HepG2 (cell line): ENCODE results near the gene DGKD. TPM values are rescaled to one million over a fixed set of nuclear protein-coding genes. Genes with fewer than 3 reads are reported as not detected.

ENCODE experiments used
- ATAC-seq: fragments of 200-7000 bp; cut with Tn5 transposase; 3 replicates; pipeline ENCODE4 v1.9.1; 2020; ENCODE audit warnings: mild to moderate bottlenecking, moderate library complexity
- BruUV-seq: library from RNA; stranded (reverse); fragments of 400-500 nt; replicated peaks from 2 replicates; lab custom pipeline; 2021; lab: Mats Ljungman, UMichigan
- CTCF ChIA-PET: fragments of 300-600 bp; formaldehyde crosslinking; extraction: SDS; loops from one replicate; lab custom pipeline; 2021; ENCODE audit warnings: low total read pairs, inconsistent platforms, low intra/inter-chr PET ratio; lab: Yijun Ruan, JAX
- POLR2A ChIA-PET: fragments of 350-600 bp; sonication (Branson Sonifier 250); formaldehyde crosslinking; loops from one replicate; lab custom pipeline; 2020; ENCODE audit warnings: antibody characterized with exemption, inconsistent platforms; lab: Yijun Ruan, JAX
- DNase-seq: peaks from one replicate; pipeline ENCODE4 v3.0.0-alpha.2; 2015; ENCODE audit warnings: low spot score
- FAIRE-seq: peaks from 3 replicates; lab custom pipeline; 2011; peaks lifted over from hg19 to GRCh38; lab: Jason Lieb, UNC
- H2AFZ ChIP-seq: one replicate; pipeline ENCODE4 v1.6.1; 2011; ENCODE audit warnings: low read length, inconsistent platforms
- H3K27ac ChIP-seq: fragments of 300-600 bp; 3 replicates; pipeline ENCODE4 v1.8.0; 2011; ENCODE audit warnings: mixed run types, mild to moderate bottlenecking, mixed read lengths, low read length, inconsistent platforms; ENCODE audit not compliant: insufficient read depth; ENCODE audit errors: extremely low read length
- H3K27me3 ChIP-seq, 2 experiments: fragments of 200-600 bp in 1 of 2; 2 replicates in 1 of 2; 3 replicates in 1 of 2; pipeline versions ENCODE4 v1.6.0 to v1.8.0; 2011; ENCODE audit warnings: low read length in 2 of 2, mild to moderate bottlenecking in 2 of 2, moderate library complexity in 2 of 2, inconsistent platforms in 1 of 2; ENCODE audit not compliant: insufficient read depth in 2 of 2, control insufficient read depth in 1 of 2
- H3K36me3 ChIP-seq, 2 experiments: fragments of 200-600 bp in 1 of 2; replicated peaks in 1 of 2; 2 replicates in 1 of 2; 3 replicates in 1 of 2; pipeline versions ENCODE4 v1.5.1 to v1.8.0; 2011; ENCODE audit warnings: low read length in 2 of 2, inconsistent platforms in 1 of 2; ENCODE audit not compliant: insufficient read depth in 2 of 2, control insufficient read depth in 1 of 2
- H3K4me1 ChIP-seq: 2 replicates; pipeline ENCODE4 v1.5.1; 2012; ENCODE audit warnings: low read length, inconsistent platforms; ENCODE audit not compliant: insufficient read depth
- H3K4me2 ChIP-seq: 2 replicates; pipeline ENCODE4 v1.6.0; 2011; ENCODE audit warnings: low read depth, low read length, inconsistent platforms
- H3K4me3 ChIP-seq, 3 experiments: fragments of 200-600 bp in 1 of 3; sonication (generic), shearing (Covaris generic) in 1 of 3; replicated peaks in 1 of 3; 2 replicates each; pipeline ENCODE4 v1.5.1; 2011 to 2016; ENCODE audit warnings: low read length in 3 of 3, inconsistent platforms in 2 of 3, low read depth in 2 of 3, mild to moderate bottlenecking in 2 of 3, control low read depth in 1 of 3, mixed read lengths in 1 of 3; ENCODE audit not compliant: insufficient read depth in 1 of 3
- H3K79me2 ChIP-seq: one replicate; pipeline ENCODE4 v1.6.1; 2011; ENCODE audit warnings: low read length, inconsistent platforms; ENCODE audit not compliant: insufficient read depth
- H3K9ac ChIP-seq: 2 replicates; pipeline ENCODE4 v1.6.0; 2011; ENCODE audit warnings: mild to moderate bottlenecking, low read depth, low read length, inconsistent platforms; ENCODE audit not compliant: insufficient read depth
- H3K9me3 ChIP-seq: 2 replicates; pipeline ENCODE4 v1.5.1; 2012; ENCODE audit warnings: mild to moderate bottlenecking, low read length
- H4K20me1 ChIP-seq: 2 replicates; pipeline ENCODE4 v1.6.0; 2011; ENCODE audit warnings: inconsistent platforms, mild to moderate bottlenecking, low read length, moderate library complexity; ENCODE audit not compliant: insufficient read depth
- GRHL1 ChIP-seq: sonication (generic); formaldehyde crosslinking; conservative IDR thresholded peaks from 2 replicates; pipeline ENCODE4 v1.8.0; 2022; ENCODE audit warnings: missing genetic modification reagents
- MAFF ChIP-seq: IDR thresholded peaks from 2 replicates; pipeline ENCODE4 v1.6.1; 2011; ENCODE audit warnings: low read depth, low read length, improper control_type of control experiment
- POGZ ChIP-seq: sonication (generic); formaldehyde crosslinking; IDR thresholded peaks from 2 replicates; pipeline ENCODE4 v1.4.0; 2020; ENCODE audit warnings: mild to moderate bottlenecking, missing genetic modification reagents
- REL ChIP-seq: sonication (generic); formaldehyde crosslinking; conservative IDR thresholded peaks from 2 replicates; pipeline ENCODE4 v1.8.0; 2022; ENCODE audit warnings: mild to moderate bottlenecking, missing genetic modification reagents, moderate library complexity
- SOX5 ChIP-seq: IDR thresholded peaks from 2 replicates; pipeline ENCODE4 v1.6.1; 2016; ENCODE audit warnings: borderline replicate concordance
- STAG1 ChIP-seq: sonication (generic); formaldehyde crosslinking; IDR thresholded peaks from 2 replicates; pipeline ENCODE4 v1.4.0; 2020; ENCODE audit warnings: missing genetic modification reagents
- TOPORS ChIP-seq: sonication (generic); formaldehyde crosslinking; IDR thresholded peaks from 2 replicates; pipeline ENCODE4 v1.8.0; 2023; ENCODE audit warnings: mild to moderate bottlenecking, missing genetic modification reagents
- ZNF501 ChIP-seq: sonication (generic); formaldehyde crosslinking; IDR thresholded peaks from 2 replicates; pipeline ENCODE4 v1.5.1; 2020; ENCODE audit warnings: mild to moderate bottlenecking, moderate library complexity, missing genetic modification reagents
- ZNF558 ChIP-seq: sonication (generic); formaldehyde crosslinking; IDR thresholded peaks from 2 replicates; pipeline ENCODE4 v1.9.0; 2022; ENCODE audit warnings: mild to moderate bottlenecking, missing genetic modification reagents, borderline replicate concordance
- WGBS: methylation state at CpG from one replicate; pipeline ENCODE4 v1.1.6; 2017; ENCODE audit warnings: low lambda C conversion rate; 5-methylcytosine and 5-hydroxymethylcytosine counted together
- in situ Hi-C: cut with HindIII; loops from 2 replicates; pipeline ENCODE4 v1.10.0; 2017; ENCODE audit warnings: low pct_unique_long_range_greater_than_20kb; ENCODE audit not compliant: extremely low pct_ligation_motif_present
- intact Hi-C: fragments of 100-400 bp; cut with micrococcal nuclease; formaldehyde crosslinking; loops from one replicate; pipeline ENCODE4 v1.10.0; 2022; ENCODE audit not compliant: unreplicated experiment
- polyA plus RNA-seq, 8 experiments: library from polyadenylated mRNA; depleted of rRNA in 3 of 8; stranded (reverse) in 7 of 8; unstranded in 1 of 8; fragments of >200 nt; fragmentation: Illumina TruSeq in 4 of 8; extraction: Trizol in 4 of 8; gene quantifications; 2 replicates each; pipeline versions ENCODE4 v1.2.1 to v1.2.3, GENCODE V29; 2011 to 2016; ENCODE audit warnings: low read depth in 4 of 8, missing spikeins in 1 of 8, mixed read lengths in 1 of 8; ENCODE audit not compliant: insufficient read depth in 1 of 8
- total RNA-seq, 5 experiments: library from RNA; depleted of rRNA; stranded (reverse); fragments of >200 nt; fragmentation: Illumina TruSeq; extraction: Trizol; gene quantifications; 2 replicates each; pipeline ENCODE4 v1.2.3, GENCODE V29; 2016; ENCODE audit warnings: low read depth in 1 of 5
- TF ChIP-seq, protein P1 (sequence below): IDR thresholded peaks from 2 replicates; pipeline ENCODE4 v1.6.1; 2016; ENCODE audit warnings: low read depth, control low read depth
- TF ChIP-seq, protein P2 (sequence below): sonication (generic); formaldehyde crosslinking; IDR thresholded peaks from 2 replicates; pipeline ENCODE4 v1.4.0; 2020; ENCODE audit warnings: missing genetic modification reagents, mild to moderate bottlenecking, borderline replicate concordance
- TF ChIP-seq, protein P3 (sequence below), 2 experiments: IDR thresholded peaks; 2 replicates each; pipeline ENCODE4 v1.6.1; 2011 to 2012; ENCODE audit warnings: low read length in 2 of 2, borderline replicate concordance in 1 of 2, low read depth in 1 of 2, mild to moderate bottlenecking in 1 of 2, moderate library complexity in 1 of 2

Gene DGKD
- total and polyA plus RNA-seq, 2 of the 13 experiments (the other 11 are each of a cell fraction or from before 2014, with no cell fraction given), result 24.5 to 33.2 TPM

- CTCF ChIA-PET, result no interaction called here
- in situ Hi-C loops, result no loop called here
- intact Hi-C loops, result no loop called here
- Histone ChIP-seq H3K9me3 (no peaks in the 10 kb centered on the region), H3K4me2 (no peak overlapping the region), H3K4me1 (no peaks in the 10 kb centered on the region), H3K36me3 (peaks cover 28 to 49% of the 10 kb centered on the region in 2 experiments), H3K27ac (no peak overlapping the region), H3K4me3 (no peak overlapping the region), H4K20me1 (no peaks in the 10 kb centered on the region; the same call in 1 of the 2 replicates), H3K79me2 (no peaks in the 10 kb centered on the region), H3K27me3 (no peaks in the 10 kb centered on the region), H3K9ac (no peak overlapping the region), H2AFZ (no peak overlapping the region)
- ATAC-seq (no peak), FAIRE-seq (no peak), DNase-seq (no peak)
- POLR2A ChIA-PET, result no interaction called here
- WGBS, result 98% methylated on average over 18 of the region's 18 CpGs
- BruUV-seq, result no TSS peak
- TF ChIP-seq, protein P1, sequence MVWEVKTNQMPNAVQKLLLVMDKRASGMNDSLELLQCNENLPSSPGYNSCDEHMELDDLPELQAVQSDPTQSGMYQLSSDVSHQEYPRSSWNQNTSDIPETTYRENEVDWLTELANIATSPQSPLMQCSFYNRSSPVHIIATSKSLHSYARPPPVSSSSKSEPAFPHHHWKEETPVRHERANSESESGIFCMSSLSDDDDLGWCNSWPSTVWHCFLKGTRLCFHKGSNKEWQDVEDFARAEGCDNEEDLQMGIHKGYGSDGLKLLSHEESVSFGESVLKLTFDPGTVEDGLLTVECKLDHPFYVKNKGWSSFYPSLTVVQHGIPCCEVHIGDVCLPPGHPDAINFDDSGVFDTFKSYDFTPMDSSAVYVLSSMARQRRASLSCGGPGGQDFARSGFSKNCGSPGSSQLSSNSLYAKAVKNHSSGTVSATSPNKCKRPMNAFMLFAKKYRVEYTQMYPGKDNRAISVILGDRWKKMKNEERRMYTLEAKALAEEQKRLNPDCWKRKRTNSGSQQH (CRISPR knock-in tag), result no peak
- TF ChIP-seq POGZ (CRISPR knock-in tag) (no peak), ZNF501 (CRISPR knock-in tag) (no peak), ZNF558 (CRISPR knock-in tag) (no peak), SOX5 (CRISPR knock-in tag) (no peak), GRHL1 (CRISPR knock-in tag) (no peak), STAG1 (CRISPR knock-in tag) (no peak), TOPORS (CRISPR knock-in tag) (no peak), REL (CRISPR knock-in tag) (no peak), MAFF (no peak)
- TF ChIP-seq, protein P2, sequence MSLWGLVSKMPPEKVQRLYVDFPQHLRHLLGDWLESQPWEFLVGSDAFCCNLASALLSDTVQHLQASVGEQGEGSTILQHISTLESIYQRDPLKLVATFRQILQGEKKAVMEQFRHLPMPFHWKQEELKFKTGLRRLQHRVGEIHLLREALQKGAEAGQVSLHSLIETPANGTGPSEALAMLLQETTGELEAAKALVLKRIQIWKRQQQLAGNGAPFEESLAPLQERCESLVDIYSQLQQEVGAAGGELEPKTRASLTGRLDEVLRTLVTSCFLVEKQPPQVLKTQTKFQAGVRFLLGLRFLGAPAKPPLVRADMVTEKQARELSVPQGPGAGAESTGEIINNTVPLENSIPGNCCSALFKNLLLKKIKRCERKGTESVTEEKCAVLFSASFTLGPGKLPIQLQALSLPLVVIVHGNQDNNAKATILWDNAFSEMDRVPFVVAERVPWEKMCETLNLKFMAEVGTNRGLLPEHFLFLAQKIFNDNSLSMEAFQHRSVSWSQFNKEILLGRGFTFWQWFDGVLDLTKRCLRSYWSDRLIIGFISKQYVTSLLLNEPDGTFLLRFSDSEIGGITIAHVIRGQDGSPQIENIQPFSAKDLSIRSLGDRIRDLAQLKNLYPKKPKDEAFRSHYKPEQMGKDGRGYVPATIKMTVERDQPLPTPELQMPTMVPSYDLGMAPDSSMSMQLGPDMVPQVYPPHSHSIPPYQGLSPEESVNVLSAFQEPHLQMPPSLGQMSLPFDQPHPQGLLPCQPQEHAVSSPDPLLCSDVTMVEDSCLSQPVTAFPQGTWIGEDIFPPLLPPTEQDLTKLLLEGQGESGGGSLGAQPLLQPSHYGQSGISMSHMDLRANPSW (CRISPR knock-in tag), result no peak
- TF ChIP-seq, protein P3, sequence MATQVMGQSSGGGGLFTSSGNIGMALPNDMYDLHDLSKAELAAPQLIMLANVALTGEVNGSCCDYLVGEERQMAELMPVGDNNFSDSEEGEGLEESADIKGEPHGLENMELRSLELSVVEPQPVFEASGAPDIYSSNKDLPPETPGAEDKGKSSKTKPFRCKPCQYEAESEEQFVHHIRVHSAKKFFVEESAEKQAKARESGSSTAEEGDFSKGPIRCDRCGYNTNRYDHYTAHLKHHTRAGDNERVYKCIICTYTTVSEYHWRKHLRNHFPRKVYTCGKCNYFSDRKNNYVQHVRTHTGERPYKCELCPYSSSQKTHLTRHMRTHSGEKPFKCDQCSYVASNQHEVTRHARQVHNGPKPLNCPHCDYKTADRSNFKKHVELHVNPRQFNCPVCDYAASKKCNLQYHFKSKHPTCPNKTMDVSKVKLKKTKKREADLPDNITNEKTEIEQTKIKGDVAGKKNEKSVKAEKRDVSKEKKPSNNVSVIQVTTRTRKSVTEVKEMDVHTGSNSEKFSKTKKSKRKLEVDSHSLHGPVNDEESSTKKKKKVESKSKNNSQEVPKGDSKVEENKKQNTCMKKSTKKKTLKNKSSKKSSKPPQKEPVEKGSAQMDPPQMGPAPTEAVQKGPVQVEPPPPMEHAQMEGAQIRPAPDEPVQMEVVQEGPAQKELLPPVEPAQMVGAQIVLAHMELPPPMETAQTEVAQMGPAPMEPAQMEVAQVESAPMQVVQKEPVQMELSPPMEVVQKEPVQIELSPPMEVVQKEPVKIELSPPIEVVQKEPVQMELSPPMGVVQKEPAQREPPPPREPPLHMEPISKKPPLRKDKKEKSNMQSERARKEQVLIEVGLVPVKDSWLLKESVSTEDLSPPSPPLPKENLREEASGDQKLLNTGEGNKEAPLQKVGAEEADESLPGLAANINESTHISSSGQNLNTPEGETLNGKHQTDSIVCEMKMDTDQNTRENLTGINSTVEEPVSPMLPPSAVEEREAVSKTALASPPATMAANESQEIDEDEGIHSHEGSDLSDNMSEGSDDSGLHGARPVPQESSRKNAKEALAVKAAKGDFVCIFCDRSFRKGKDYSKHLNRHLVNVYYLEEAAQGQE (IDR thresholded peaks at IDR 0.05; ENCODE audit: borderline replicate concordance in 1 of 2, low read depth in 1 of 2, low read length in 2 of 2), result no peak
These were observed 81.3 kb downstream of the DGKD start for GRCh38 chr2:233435436-233436190.
